OCI-LY1 (cell line): ENCODE results near the gene ACAT2.

ENCODE experiments used
- H2AFZ ChIP-seq: fragments of 200-600 bp; sonication (generic), shearing (Covaris generic); 2 replicates; pipeline ENCODE4 v1.6.0; 2014; ENCODE audit warnings: antibody characterized with exemption, mild to moderate bottlenecking, low read length
- H3F3A ChIP-seq: fragments of 200-600 bp; sonication (generic), shearing (Covaris generic); 2 replicates; pipeline ENCODE4 v1.6.0; 2014; ENCODE audit warnings: mild to moderate bottlenecking, antibody characterized with exemption, low read length, moderate library complexity; ENCODE audit not compliant: insufficient read depth
- H3K27ac ChIP-seq: fragments of 200-600 bp; sonication (generic); 2 replicates; pipeline ENCODE4 v1.5.1; 2014; ENCODE audit warnings: low read length, mixed run types, mild to moderate bottlenecking, low read depth; ENCODE audit not compliant: poor library complexity, severe bottlenecking
- H3K27me3 ChIP-seq: fragments of 200-600 bp; sonication (generic); 2 replicates; pipeline ENCODE4 v1.6.0; 2014; ENCODE audit warnings: antibody characterized with exemption, mild to moderate bottlenecking, low read length, moderate library complexity; ENCODE audit not compliant: insufficient read depth
- H3K36me3 ChIP-seq: fragments of 200-600 bp; sonication (generic); 2 replicates; pipeline ENCODE4 v1.6.1; 2014; ENCODE audit warnings: mild to moderate bottlenecking, antibody characterized with exemption, low read length, moderate library complexity, mixed read lengths; ENCODE audit not compliant: insufficient read depth
- H3K4me1 ChIP-seq: fragments of 200-600 bp; sonication (generic); 2 replicates; pipeline ENCODE4 v1.5.1; 2014; ENCODE audit warnings: mild to moderate bottlenecking, low read length, moderate library complexity; ENCODE audit not compliant: insufficient read depth, severe bottlenecking
- H3K4me2 ChIP-seq: fragments of 200-600 bp; sonication (generic), shearing (Covaris generic); 2 replicates; pipeline ENCODE4 v1.6.1; 2014; ENCODE audit warnings: low read length
- H3K4me3 ChIP-seq: fragments of 200-600 bp; sonication (generic); 2 replicates; pipeline ENCODE4 v1.5.1; 2014; ENCODE audit warnings: low read length, low read depth, mild to moderate bottlenecking, mixed read lengths; ENCODE audit not compliant: poor library complexity, severe bottlenecking
- H3K79me2 ChIP-seq: fragments of 200-600 bp; shearing (Covaris generic); 2 replicates; pipeline ENCODE4 v1.6.1; 2016; ENCODE audit warnings: mixed run types, low read length, mixed read lengths; ENCODE audit not compliant: insufficient read depth
- H3K9ac ChIP-seq: fragments of 200-600 bp; sonication (generic), shearing (Covaris generic); 2 replicates; pipeline ENCODE4 v1.6.1; 2014; ENCODE audit warnings: mild to moderate bottlenecking, low read length, mixed read lengths
- H3K9me2 ChIP-seq: fragments of 200-600 bp; sonication (generic), shearing (Covaris generic); 2 replicates; pipeline ENCODE4 v1.6.1; 2014; ENCODE audit warnings: low read depth, mild to moderate bottlenecking, low read length, mixed read lengths
- H3K9me3 ChIP-seq: fragments of 200-600 bp; shearing (Covaris generic); 2 replicates; pipeline ENCODE4 v1.6.1; 2014; ENCODE audit warnings: low read length, mixed read lengths
- H4K20me1 ChIP-seq: fragments of 200-600 bp; sonication (generic), shearing (Covaris generic); 2 replicates; pipeline ENCODE4 v1.6.0; 2016; ENCODE audit warnings: mild to moderate bottlenecking, low read length; ENCODE audit not compliant: insufficient read depth
- CTCF ChIP-seq: fragments of 200-600 bp; sonication (generic), shearing (Covaris generic); IDR thresholded peaks from 2 replicates; pipeline ENCODE4 v1.5.1; 2017; ENCODE audit warnings: mild to moderate bottlenecking, antibody characterized with exemption, low read length, moderate library complexity, mixed read lengths
- EZH2 ChIP-seq: fragments of 200-600 bp; sonication (generic), shearing (Covaris generic); IDR thresholded peaks from 2 replicates; pipeline ENCODE4 v1.8.0; 2017; ENCODE audit warnings: borderline replicate concordance, mixed run types, mild to moderate bottlenecking, antibody characterized with exemption, low read length, moderate library complexity, mixed read lengths

Gene ACAT2

DNA sequence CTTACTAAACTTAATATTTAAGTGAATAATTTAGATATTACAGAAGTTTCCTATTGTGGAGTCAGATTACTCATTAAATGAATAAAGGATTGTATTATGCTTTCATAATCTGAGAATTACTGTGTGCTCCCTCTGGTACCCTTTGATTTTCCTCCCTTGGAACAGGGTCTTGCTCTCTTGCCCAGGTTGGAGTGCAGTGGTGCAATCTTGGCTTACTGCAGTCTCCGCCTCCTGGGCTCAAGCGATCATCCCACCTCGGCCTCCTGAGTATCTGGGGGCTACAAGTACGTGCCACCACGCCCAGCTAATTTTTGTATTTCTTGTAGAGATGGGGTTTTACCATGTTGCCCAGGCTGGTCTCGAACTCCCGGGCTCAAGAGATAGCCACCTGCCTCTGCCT, 24.9 kb upstream of the ACAT2 start:
- H3K9me3 ChIP-seq, result no peaks in the 10 kb centered on the region
- no peaks in the 10 kb centered on the region for H3K27me3 ChIP-seq
- no peaks in the 10 kb centered on the region for H3K9me2 ChIP-seq
- no peak overlapping the region for H2AFZ ChIP-seq
- no peaks in the 10 kb centered on the region; the same call in 1 of the 2 replicates for H3F3A ChIP-seq
- H4K20me1 ChIP-seq, result peaks cover 9% of the 10 kb centered on the region
- H3K36me3 ChIP-seq, result peaks cover 58% of the 10 kb centered on the region
- no peak overlapping the region for H3K4me2 ChIP-seq
- no peak overlapping the region for H3K4me3 ChIP-seq
- peaks cover 16% of the 10 kb centered on the region for H3K4me1 ChIP-seq
- no peak overlapping the region for H3K27ac ChIP-seq
- H3K9ac ChIP-seq, result no peak overlapping the region
- TF ChIP-seq CTCF (no peak), EZH2 (no peak)
- peaks cover 85% of the 10 kb centered on the region for H3K79me2 ChIP-seq

- Histone ChIP-seq H3K4me3 (no peak overlapping the region), H4K20me1 (peaks cover 9% of the 10 kb centered on the region), H2AFZ (no peak overlapping the region), H3K9ac (no peak overlapping the region), H3K4me1 (peaks cover 7% of the 10 kb centered on the region), H3K4me2 (no peak overlapping the region), H3K27me3 (no peaks in the 10 kb centered on the region), H3K79me2 (peaks cover 61% of the 10 kb centered on the region), H3K27ac (no peak overlapping the region), H3F3A (no peaks in the 10 kb centered on the region; the same call in 1 of the 2 replicates), H3K36me3 (peaks cover 72% of the 10 kb centered on the region), H3K9me2 (no peaks in the 10 kb centered on the region), H3K9me3 (no peaks in the 10 kb centered on the region)
- TF ChIP-seq EZH2 (no peak), CTCF (no peak)
These were observed 22.5 kb upstream of the ACAT2 start for GRCh38 chr6:159739341-159739740.

DNA sequence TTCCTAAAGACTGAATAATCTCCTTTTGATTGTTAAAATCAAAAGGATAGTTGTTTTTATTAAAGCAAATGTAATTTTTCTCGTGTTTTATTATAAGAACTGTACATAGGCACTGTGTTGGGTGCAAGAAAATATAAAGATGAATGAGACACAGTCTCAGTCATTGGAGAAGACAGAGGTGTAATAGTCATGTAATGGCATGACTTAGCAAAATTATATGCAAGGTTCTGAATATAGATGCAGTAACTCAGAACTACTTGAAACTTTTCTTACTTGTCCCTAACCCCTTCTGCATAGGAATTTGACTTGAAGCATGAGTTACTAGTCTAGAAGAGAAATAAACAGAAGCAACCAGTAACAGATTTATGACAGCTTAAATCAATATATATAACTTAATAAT, 19.7 kb upstream of the ACAT2 start:
- Histone ChIP-seq H3K36me3 (peaks cover 97% of the 10 kb centered on the region), H3K9me3 (no peaks in the 10 kb centered on the region), H3K9ac (no peak overlapping the region), H4K20me1 (peaks cover 6% of the 10 kb centered on the region), H3K79me2 (peaks cover 33% of the 10 kb centered on the region), H3K4me1 (no peaks in the 10 kb centered on the region), H3K4me2 (no peak overlapping the region), H3K9me2 (no peaks in the 10 kb centered on the region), H3K27ac (no peak overlapping the region), H3K4me3 (no peak overlapping the region), H3F3A (no peaks in the 10 kb centered on the region; the same call in 1 of the 2 replicates), H2AFZ (no peak overlapping the region), H3K27me3 (no peaks in the 10 kb centered on the region)
- TF ChIP-seq CTCF (no peak), EZH2 (no peak)
